Measurements from ENCODE around the gene G0S2. TPM values are rescaled to one million over a fixed set of nuclear protein-coding genes. Genes with fewer than 3 reads are reported as not detected.
A peak's percentile ranks its signal among the peaks of the same experiment; 100 is the strongest.

The G0S2 gene
- total and polyA plus RNA-seq, 10 of the 15 experiments (the other 5 are each of a cell fraction or from before 2014, with no cell fraction given) = 0.07 to 0.51 (median 0.23) TPM

DNA sequence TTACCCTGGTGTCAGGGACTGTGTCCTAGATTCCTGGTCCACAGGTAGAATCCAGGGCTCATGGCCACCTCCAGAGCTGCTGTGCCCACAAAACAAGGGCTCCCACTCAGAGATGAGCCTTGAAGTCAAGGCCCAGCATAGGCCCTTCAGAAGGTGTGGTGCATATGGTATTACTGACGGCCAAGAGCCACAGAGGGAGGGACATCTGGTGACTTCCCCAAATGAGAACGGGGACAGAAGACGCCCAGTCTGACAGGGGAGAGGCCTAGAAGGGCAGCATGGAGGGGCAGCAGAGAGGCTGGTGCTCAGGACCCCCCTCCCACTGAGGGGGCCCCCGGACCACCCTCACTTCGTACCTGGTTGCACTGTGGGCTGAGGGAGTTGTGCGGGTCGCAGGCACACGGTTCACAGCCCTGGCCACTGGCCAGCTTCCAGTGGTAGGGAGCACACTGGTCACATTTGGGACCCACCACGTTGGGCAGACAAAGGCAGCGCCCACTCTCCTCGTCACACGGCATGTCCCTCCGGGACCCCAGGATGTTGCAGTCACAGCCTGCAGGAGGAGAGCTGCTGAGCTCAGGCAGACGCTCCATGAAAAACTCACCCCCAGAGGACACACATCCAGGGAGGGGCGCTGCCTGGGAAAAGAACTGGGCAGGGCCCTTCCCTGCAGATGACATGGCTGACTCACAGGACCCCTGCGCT lies 48.0 kb upstream of the G0S2 start:
- no peak overlapping the region for H3K4me3 ChIP-seq
- in situ Hi-C loops (cut with MboI) = loop anchor here (10.0 kb wide), 1 partner anchor 52 kb away; no protein-coding TSS in a partner anchor
- no peaks in the 10 kb centered on the region for H3K36me3 ChIP-seq (ENCODE audit: control insufficient read depth in 2 of 2, insufficient read depth in 2 of 2, low read length in 1 of 2)
- H3K9ac ChIP-seq (ENCODE audit: control insufficient read depth, insufficient read depth, low read length) = no peak overlapping the region
- no peaks in the 10 kb centered on the region for H3K9me3 ChIP-seq (replicated peaks; ENCODE audit: control insufficient read depth, insufficient read depth, low read length)
- no TSS peak for BruUV-seq (replicated peaks)
- no peak for FAIRE-seq
- intact Hi-C loops (cut with micrococcal nuclease; ENCODE audit: unreplicated experiment) = loop anchor here (1.0 to 5.0 kb wide), 5 partner anchors 24 to 120 kb away; no protein-coding TSS in a partner anchor
- H3K4me2 ChIP-seq (ENCODE audit: control insufficient read depth, insufficient read depth) = no peak overlapping the region
- no peak for DNase-seq (ENCODE audit: low read depth, low spot score)
- CTCF ChIA-PET = interaction anchor here (0.6 to 13.9 kb wide), 32 partner anchors 8 to 121 kb away, joined by 3 to 211 read pairs (median 5); partner anchors contain the start of gene G0S2
- no peaks in the 10 kb centered on the region for H3K79me2 ChIP-seq (ENCODE audit: control insufficient read depth, insufficient read depth, low read length)
- H3K27me3 ChIP-seq (replicated peaks in 1 of 2; ENCODE audit: control insufficient read depth in 2 of 2, insufficient read depth in 2 of 2, low read length in 1 of 2) = no peaks in the 10 kb centered on the region
- RAD21 ChIA-PET (ENCODE audit: unreplicated experiment) = interaction anchor here (0.8 to 2.4 kb wide), 15 partner anchors 8 to 62 kb away, joined by 3 to 22 read pairs (median 5); no protein-coding TSS in a partner anchor
- H3K4me1 ChIP-seq (ENCODE audit: control insufficient read depth, insufficient read depth, low read length) = no peaks in the 10 kb centered on the region
- SMC1A ChIA-PET (ENCODE audit: uncharacterized antibody, unreplicated experiment) = interaction anchor here (0.7 to 2.4 kb wide), 12 partner anchors 8 to 66 kb away, joined by 3 to 12 read pairs (median 3); no protein-coding TSS in a partner anchor
- POLR2A ChIA-PET = no interaction called here
- no peaks in the 10 kb centered on the region for H4K20me1 ChIP-seq (ENCODE audit: control insufficient read depth, insufficient read depth)
- H2AFZ ChIP-seq (ENCODE audit: control insufficient read depth, low read depth, low read length) = no peak overlapping the region
- no peak overlapping the region for H3K27ac ChIP-seq (ENCODE audit: control insufficient read depth, insufficient read depth)
- 29% methylated on average over 16 of the region's 16 CpGs for WGBS (ENCODE audit: insufficient coverage, insufficient replicate concordance, low lambda C conversion rate, missing lambda C conversion rate)
- TF ChIP-seq TAF1 (IDR thresholded peaks at IDR 0.05; ENCODE audit: borderline replicate concordance, low read depth, low read length) (no peak), SREBF2 (IDR thresholded peaks at IDR 0.05; ENCODE audit: low read length) (no peak), CREM (IDR thresholded peaks at IDR 0.05; ENCODE audit: low read depth) (no peak), EGR1 (IDR thresholded peaks at IDR 0.05; ENCODE audit: borderline replicate concordance in 1 of 2, low read depth in 2 of 2, low read length in 2 of 2) (no peak), BHLHE40 (IDR thresholded peaks at IDR 0.05; ENCODE audit: borderline replicate concordance in 1 of 2, low read depth in 2 of 2, low read length in 1 of 2) (no peak), MTA2 (IDR thresholded peaks at IDR 0.05; ENCODE audit: low read depth) (no peak), WRNIP1 (IDR thresholded peaks at IDR 0.05; ENCODE audit: borderline replicate concordance, low read depth, low read length) (no peak), PML (IDR thresholded peaks at IDR 0.05; ENCODE audit: low read length) (no peak), DPF2 (IDR thresholded peaks at IDR 0.05) (no peak), CREB1 (IDR thresholded peaks at IDR 0.05; ENCODE audit: low read depth) (no peak), BRCA1 (IDR thresholded peaks at IDR 0.05; ENCODE audit: low read depth, low read length) (no peak)
- TF ChIP-seq, protein P1, sequence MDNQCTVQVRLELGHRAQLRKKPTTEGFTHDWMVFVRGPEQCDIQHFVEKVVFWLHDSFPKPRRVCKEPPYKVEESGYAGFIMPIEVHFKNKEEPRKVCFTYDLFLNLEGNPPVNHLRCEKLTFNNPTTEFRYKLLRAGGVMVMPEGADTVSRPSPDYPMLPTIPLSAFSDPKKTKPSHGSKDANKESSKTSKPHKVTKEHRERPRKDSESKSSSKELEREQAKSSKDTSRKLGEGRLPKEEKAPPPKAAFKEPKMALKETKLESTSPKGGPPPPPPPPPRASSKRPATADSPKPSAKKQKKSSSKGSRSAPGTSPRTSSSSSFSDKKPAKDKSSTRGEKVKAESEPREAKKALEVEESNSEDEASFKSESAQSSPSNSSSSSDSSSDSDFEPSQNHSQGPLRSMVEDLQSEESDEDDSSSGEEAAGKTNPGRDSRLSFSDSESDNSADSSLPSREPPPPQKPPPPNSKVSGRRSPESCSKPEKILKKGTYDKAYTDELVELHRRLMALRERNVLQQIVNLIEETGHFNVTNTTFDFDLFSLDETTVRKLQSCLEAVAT (IDR thresholded peaks at IDR 0.05) = no peak
- TF ChIP-seq, protein P2, sequence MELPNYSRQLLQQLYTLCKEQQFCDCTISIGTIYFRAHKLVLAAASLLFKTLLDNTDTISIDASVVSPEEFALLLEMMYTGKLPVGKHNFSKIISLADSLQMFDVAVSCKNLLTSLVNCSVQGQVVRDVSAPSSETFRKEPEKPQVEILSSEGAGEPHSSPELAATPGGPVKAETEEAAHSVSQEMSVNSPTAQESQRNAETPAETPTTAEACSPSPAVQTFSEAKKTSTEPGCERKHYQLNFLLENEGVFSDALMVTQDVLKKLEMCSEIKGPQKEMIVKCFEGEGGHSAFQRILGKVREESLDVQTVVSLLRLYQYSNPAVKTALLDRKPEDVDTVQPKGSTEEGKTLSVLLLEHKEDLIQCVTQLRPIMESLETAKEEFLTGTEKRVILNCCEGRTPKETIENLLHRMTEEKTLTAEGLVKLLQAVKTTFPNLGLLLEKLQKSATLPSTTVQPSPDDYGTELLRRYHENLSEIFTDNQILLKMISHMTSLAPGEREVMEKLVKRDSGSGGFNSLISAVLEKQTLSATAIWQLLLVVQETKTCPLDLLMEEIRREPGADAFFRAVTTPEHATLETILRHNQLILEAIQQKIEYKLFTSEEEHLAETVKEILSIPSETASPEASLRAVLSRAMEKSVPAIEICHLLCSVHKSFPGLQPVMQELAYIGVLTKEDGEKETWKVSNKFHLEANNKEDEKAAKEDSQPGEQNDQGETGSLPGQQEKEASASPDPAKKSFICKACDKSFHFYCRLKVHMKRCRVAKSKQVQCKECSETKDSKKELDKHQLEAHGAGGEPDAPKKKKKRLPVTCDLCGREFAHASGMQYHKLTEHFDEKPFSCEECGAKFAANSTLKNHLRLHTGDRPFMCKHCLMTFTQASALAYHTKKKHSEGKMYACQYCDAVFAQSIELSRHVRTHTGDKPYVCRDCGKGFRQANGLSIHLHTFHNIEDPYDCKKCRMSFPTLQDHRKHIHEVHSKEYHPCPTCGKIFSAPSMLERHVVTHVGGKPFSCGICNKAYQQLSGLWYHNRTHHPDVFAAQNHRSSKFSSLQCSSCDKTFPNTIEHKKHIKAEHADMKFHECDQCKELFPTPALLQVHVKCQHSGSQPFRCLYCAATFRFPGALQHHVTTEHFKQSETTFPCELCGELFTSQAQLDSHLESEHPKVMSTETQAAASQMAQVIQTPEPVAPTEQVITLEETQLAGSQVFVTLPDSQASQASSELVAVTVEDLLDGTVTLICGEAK (IDR thresholded peaks at IDR 0.05; ENCODE audit: borderline replicate concordance) = no peak
- peak; percentile 8; the same call in 2 of the 3 replicates for ATAC-seq

Measured in GM12878 (cell line).